ENCODE data around the gene PRDM16. TPM values are rescaled to one million over a fixed set of nuclear protein-coding genes. Genes with fewer than 3 reads are reported as not detected.

The PRDM16 gene
- total and polyA plus RNA-seq, 2 of the 13 experiments (the other 11 are each of a cell fraction or from before 2014, with no cell fraction given), result 0.15 to 0.81 TPM

- TF ChIP-seq ZBTB33 (CRISPR knock-in tag; IDR thresholded peaks at IDR 0.05) (peak; percentile 83), ZFP36 (IDR thresholded peaks at IDR 0.05; ENCODE audit: borderline replicate concordance, low read depth, low read length, partially characterized antibody) (no peak), HDAC1 (CRISPR knock-in tag; IDR thresholded peaks at IDR 0.05) (peak; percentile 60), FOSL1 (CRISPR knock-in tag; IDR thresholded peaks at IDR 0.05; ENCODE audit: borderline replicate concordance) (no peak), SRSF1 (optimal IDR thresholded peaks at IDR 0.05; ENCODE audit: low read depth, low read length) (no peak), HMGXB3 (CRISPR knock-in tag; IDR thresholded peaks at IDR 0.05; ENCODE audit: borderline replicate concordance) (no peak), PAX8 (CRISPR knock-in tag; IDR thresholded peaks at IDR 0.05; ENCODE audit: borderline replicate concordance) (no peak), SMAD1 (CRISPR knock-in tag; IDR thresholded peaks at IDR 0.05; ENCODE audit: borderline replicate concordance, low read depth) (no peak), ERF (CRISPR knock-in tag; IDR thresholded peaks at IDR 0.05) (0 out of 2 replicates have a peak, but pooled peaks have one; percentile 47), GABPB1 (CRISPR knock-in tag; IDR thresholded peaks at IDR 0.05) (peak; percentile 19; the same call in 1 of the 2 replicates), ZNF343 (CRISPR knock-in tag; IDR thresholded peaks at IDR 0.05) (no peak), MTA3 (CRISPR knock-in tag; IDR thresholded peaks at IDR 0.05) (no peak), ZNF687 (CRISPR knock-in tag; IDR thresholded peaks at IDR 0.05) (peak; percentile 69), GRHL1 (CRISPR knock-in tag; conservative IDR thresholded peaks at IDR 0.05) (no peak), CC2D1A (CRISPR knock-in tag; IDR thresholded peaks at IDR 0.05) (no peak), RCOR2 (CRISPR knock-in tag; IDR thresholded peaks at IDR 0.05) (peak; percentile 46; the same call in 1 of the 2 replicates), EZH2 (conservative IDR thresholded peaks at IDR 0.05; ENCODE audit: low read depth, low read length) (no peak)
These were observed 160.2 kb downstream of the PRDM16 start (continued) for GRCh38 chr1:3229081-3229725.
